ENCODE measurements around the gene ABCB10.

DNA sequence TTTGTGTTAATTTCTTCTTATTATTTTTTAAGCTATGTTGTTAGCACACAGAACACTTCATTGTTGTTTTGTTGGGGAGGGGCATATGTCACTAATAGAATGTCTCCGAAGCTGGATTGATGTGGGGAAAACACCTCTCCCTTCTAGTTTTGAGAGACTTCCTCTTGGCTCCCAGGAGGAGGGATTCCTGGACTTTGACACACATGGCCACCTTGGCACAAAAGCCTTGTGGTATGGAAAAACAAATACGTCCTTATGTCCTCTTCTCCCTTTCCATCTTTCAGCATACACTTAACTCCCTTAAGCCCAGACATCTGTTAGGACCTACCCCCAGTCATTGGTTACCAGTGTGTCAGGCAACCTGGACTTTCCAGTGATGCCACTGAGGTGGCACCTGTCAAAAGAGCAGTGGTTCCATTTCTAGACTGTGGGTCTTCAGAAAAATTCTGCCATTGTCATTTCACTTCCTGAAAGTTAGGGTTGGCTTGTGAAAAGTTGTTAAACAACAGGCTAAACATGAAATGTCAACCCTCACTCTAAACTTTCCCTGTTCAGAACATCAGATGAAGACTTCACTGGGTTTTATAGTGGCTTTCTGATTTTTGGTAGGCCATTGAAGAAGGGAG, 12.5 kb upstream of the ABCB10 start:
- no peak for TF ChIP-seq CEBPB (IDR thresholded peaks at IDR 0.05)
- TF ChIP-seq, protein P1, sequence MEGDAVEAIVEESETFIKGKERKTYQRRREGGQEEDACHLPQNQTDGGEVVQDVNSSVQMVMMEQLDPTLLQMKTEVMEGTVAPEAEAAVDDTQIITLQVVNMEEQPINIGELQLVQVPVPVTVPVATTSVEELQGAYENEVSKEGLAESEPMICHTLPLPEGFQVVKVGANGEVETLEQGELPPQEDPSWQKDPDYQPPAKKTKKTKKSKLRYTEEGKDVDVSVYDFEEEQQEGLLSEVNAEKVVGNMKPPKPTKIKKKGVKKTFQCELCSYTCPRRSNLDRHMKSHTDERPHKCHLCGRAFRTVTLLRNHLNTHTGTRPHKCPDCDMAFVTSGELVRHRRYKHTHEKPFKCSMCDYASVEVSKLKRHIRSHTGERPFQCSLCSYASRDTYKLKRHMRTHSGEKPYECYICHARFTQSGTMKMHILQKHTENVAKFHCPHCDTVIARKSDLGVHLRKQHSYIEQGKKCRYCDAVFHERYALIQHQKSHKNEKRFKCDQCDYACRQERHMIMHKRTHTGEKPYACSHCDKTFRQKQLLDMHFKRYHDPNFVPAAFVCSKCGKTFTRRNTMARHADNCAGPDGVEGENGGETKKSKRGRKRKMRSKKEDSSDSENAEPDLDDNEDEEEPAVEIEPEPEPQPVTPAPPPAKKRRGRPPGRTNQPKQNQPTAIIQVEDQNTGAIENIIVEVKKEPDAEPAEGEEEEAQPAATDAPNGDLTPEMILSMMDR (IDR thresholded peaks at IDR 0.05) = no peak

Data from A549 (cell line).